Measurements from ENCODE around the gene OR11A1. TPM values are rescaled to one million over a fixed set of nuclear protein-coding genes. Genes with fewer than 3 reads are reported as not detected.

Gene OR11A1
- total RNA-seq, 1 experiment from 2014 or later: not detected

- no peak overlapping the region for H3K9ac ChIP-seq (ENCODE audit: extremely low read depth, insufficient read length, low read length)
- Mint-ChIP-seq H3K36me3 (ENCODE audit: insufficient read depth in 1 of 3, low read depth in 3 of 3) (no peaks in the 10 kb centered on the region), H3K27me3 (ENCODE audit: low read depth) (no peaks in the 10 kb centered on the region; the same call in 1 of the 2 replicates), H3K4me3 (no peak overlapping the region), H3K4me1 (peaks cover 3% of the 10 kb centered on the region in 2 experiments; a peak in 3 of 4 replicates), H3K27ac (no peak overlapping the region), H3K9me3 (peaks cover 0 to 2% of the 10 kb centered on the region in 2 experiments; a peak in 3 of 5 replicates)
- H3K9me3 ChIP-seq (ENCODE audit: control insufficient read depth, low read depth, low read length): no peaks in the 10 kb centered on the region
- H3K4me2 ChIP-seq (ENCODE audit: insufficient read depth, insufficient read length, low read length): no peak overlapping the region
- no peak for DNase-seq
- no peak overlapping the region for H3K56ac ChIP-seq (ENCODE audit: insufficient read length, low read depth, low read length)
- no peaks in the 10 kb centered on the region for H3K79me1 ChIP-seq (ENCODE audit: insufficient read depth, low read depth, low read length, poor library complexity, severe bottlenecking)
- no peak for TF ChIP-seq CTCF (conservative IDR thresholded peaks at IDR 0.05)
- no peak overlapping the region for H2AK5ac ChIP-seq (ENCODE audit: insufficient read length, low read length)
- no peaks in the 10 kb centered on the region for H3K23me2 ChIP-seq (ENCODE audit: insufficient read length, low read depth, low read length, poor library complexity, severe bottlenecking)
- no peak overlapping the region for H4K91ac ChIP-seq (ENCODE audit: insufficient read length, low read depth, low read length)
- H2BK5ac ChIP-seq (ENCODE audit: insufficient read length, low read length): no peak overlapping the region
- H2AFZ ChIP-seq (ENCODE audit: low read length): no peak overlapping the region
- no peak overlapping the region for H2BK15ac ChIP-seq (ENCODE audit: low read depth, low read length)
- H4K8ac ChIP-seq (replicated peaks; ENCODE audit: insufficient read length, low read depth, low read length): no peak overlapping the region
- no peaks in the 10 kb centered on the region for H4K20me1 ChIP-seq (ENCODE audit: control insufficient read depth, insufficient read depth, insufficient read length)
- H3K14ac ChIP-seq (ENCODE audit: insufficient read depth, low read length): no peak overlapping the region
- no peak overlapping the region for H3K23ac ChIP-seq (ENCODE audit: insufficient read length, low read depth, low read length)
- no peak overlapping the region for H3K18ac ChIP-seq (ENCODE audit: insufficient read length, low read depth, low read length)
- no peak overlapping the region for H2BK20ac ChIP-seq (ENCODE audit: low read depth, low read length, poor library complexity, severe bottlenecking)
- no peak overlapping the region for H2BK120ac ChIP-seq (ENCODE audit: low read depth, low read length, poor library complexity, severe bottlenecking)
- H3K4me1 ChIP-seq (ENCODE audit: insufficient read depth, low read length): 0 out of 2 replicates have a peak, but pooled peaks cover 4% of the 10 kb centered on the region
- no peak overlapping the region for H4K5ac ChIP-seq (ENCODE audit: insufficient read length, low read depth, low read length)
- H3K27me3 ChIP-seq (ENCODE audit: insufficient read depth, low read length): no peaks in the 10 kb centered on the region
- H3K79me2 ChIP-seq (ENCODE audit: insufficient read depth, low read length): no peaks in the 10 kb centered on the region
- H2BK12ac ChIP-seq (ENCODE audit: insufficient read length, low read depth, low read length): no peak overlapping the region
- no CpG with 5 or more reads among the region's 2 CpGs for WGBS (ENCODE audit: extremely low coverage, insufficient read length, low lambda C conversion rate)
- H3T11ph ChIP-seq (ENCODE audit: low read length): no peak overlapping the region
- H3K27ac ChIP-seq (ENCODE audit: insufficient read length, low read depth, low read length): no peak overlapping the region
- H3K4ac ChIP-seq (ENCODE audit: low read depth, low read length): no peak overlapping the region
These were observed 8.4 kb upstream of the OR11A1 start for GRCh38 chr6:29465279-29465678.
